ENCODE results near the gene PRR18. TPM values are rescaled to one million over a fixed set of nuclear protein-coding genes. Genes with fewer than 3 reads are reported as not detected.

Gene PRR18
- total RNA-seq, 2 experiments from 2014 or later: not detected

- Mint-ChIP-seq H3K9me3 (no peaks in the 10 kb centered on the region), H3K36me3 (ENCODE audit: low read depth) (no peaks in the 10 kb centered on the region), H3K27me3 (peaks cover 46% of the 10 kb centered on the region), H3K4me3 (no peak overlapping the region), H3K4me1 (no peaks in the 10 kb centered on the region), H3K27ac (no peak overlapping the region)
- ChIA-PET CTCF (interaction anchor here (0.6 to 0.7 kb wide), 2 partner anchors 12 to 161 kb away, joined by 3 to 4 read pairs; no protein-coding TSS in a partner anchor), POLR2A (no interaction called here)
- DNase-seq: no peak
Measured at GRCh38 chr6:166308769-166309589, 787 bp upstream of the PRR18 start.

DNA sequence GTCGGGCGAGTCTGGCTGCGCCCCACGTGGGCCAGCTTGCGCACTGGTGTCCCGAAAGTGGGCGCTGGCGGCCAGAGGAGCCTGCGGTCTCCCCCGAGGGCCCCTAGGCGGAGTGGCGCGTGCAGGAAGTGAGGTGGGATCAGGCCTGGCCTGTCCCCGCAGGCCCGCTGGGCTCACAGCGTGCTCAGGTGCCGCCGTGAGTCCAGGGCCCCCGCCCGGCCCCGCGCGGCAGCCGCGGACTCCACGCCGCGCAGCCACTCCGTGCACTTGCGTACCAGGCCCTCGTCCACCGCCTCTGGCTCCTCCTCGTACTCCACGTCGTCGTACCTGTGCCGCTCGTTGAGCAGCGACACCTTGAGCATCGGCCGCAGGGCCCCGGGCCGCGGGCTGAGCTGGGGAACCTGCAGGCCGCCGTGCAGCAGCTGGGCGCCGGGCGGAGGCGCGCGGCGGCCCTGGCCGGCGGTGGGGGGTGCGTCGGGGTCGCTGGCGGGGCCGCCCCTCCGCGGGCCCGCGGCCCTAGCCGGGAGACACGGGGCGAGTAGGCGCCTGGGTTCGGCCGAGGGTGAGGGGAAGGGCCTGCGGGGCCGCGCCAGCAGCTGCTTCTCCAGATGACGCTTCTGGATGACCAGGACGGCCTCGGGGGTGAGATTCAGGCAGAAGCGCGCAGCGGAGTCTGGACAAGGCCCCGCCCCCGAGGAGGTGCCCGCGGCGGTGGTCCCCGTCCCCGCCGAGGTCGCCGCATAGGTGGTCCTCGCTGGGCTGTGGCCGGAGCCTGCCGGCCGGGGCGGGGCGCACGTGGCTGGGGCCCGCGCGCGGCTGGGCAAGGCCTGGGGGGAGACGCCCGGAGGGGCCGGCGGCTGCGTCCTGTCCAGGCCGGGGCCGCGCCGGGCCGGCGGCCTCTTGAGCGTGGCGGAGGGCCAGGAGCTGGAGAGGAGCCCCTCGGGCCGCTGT, 835 bp downstream of the PRR18 start:
- no peaks in the 10 kb centered on the region for H3K36me3 Mint-ChIP-seq (ENCODE audit: low read depth)
- no peak overlapping the region for H3K4me3 Mint-ChIP-seq
- H3K27me3 Mint-ChIP-seq: peaks cover 48% of the 10 kb centered on the region

DNA sequence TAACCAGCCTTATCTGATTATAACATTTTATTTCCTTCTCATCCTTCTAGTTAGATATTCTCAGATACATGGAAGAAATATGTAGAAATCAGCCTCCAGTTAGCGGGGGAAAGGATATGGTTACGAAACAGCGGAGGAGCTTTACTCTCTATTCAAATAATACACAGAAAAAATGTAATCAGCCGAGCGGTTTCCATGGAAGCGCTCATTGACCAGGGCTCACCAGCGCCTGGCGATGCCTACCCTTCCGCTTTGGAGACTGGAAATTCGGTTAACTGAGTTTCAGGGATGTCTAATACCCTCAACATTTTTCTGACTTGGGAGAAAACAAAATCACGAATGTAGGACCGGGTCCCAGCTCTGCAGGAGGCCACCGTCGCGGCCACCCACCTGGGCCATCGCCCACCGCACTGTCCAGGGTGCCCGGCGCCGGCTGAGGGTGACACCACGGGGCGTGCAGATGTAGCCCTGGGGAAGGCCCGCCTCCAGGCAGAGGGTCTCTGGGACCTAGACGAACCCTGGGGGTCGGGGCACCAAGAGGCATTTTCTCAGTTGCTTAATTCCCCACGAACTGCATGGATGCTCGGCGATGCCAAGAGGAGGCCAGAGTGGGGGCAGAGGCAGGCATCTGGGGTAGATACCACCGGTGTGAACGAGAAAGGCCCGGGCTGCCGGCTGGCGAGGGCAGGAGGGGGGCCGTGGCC, 1.7 kb downstream of the PRR18 start:
- H3K36me3 Mint-ChIP-seq (ENCODE audit: low read depth): no peaks in the 10 kb centered on the region
- CTCF ChIA-PET: interaction anchor here (0.8 to 1.2 kb wide), 2 partner anchors 14 to 43 kb away, joined by 3 read pairs; no protein-coding TSS in a partner anchor

More for the DNA sequence above, 835 bp downstream of the PRR18 start:
- no peaks in the 10 kb centered on the region for H3K9me3 Mint-ChIP-seq
- ChIA-PET CTCF (interaction anchor here (1.2 kb wide), 1 partner anchor 42 kb away, joined by 3 read pairs; no protein-coding TSS in a partner anchor), POLR2A (no interaction called here)
- H3K27ac Mint-ChIP-seq: no peak overlapping the region
- H3K4me1 Mint-ChIP-seq: no peaks in the 10 kb centered on the region
- DNase-seq: no peak

DNA sequence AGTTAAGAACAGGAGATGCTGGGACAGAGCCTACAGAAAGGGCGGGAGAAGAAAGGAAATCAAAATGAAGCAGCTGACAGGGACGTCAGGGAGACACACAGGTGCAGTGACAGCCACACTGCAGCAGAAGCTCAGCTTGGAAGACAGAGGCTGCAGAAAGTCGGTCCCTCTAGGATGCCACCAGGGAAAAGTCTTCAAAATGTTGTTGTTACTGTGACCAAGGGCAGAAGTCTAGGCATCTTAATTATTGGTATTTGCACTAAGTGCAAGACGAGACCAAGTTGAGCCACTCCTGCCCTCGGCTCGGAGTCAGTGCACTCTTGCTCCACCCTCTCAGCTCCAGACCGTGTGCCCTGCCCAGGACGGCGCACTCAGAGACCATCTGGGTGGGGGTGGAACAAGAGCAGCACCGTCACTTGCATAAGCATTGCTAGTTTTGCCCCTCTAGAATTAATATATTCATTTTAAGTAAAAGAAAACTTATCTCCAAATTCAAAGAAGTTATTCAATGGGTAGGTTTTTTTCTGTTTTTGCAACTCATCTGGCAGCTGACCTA, 2.6 kb downstream of the PRR18 start:
- no peaks in the 10 kb centered on the region for H3K4me1 Mint-ChIP-seq
- H3K36me3 Mint-ChIP-seq (ENCODE audit: low read depth): no peaks in the 10 kb centered on the region
- H3K4me3 Mint-ChIP-seq: no peak overlapping the region
- H3K27me3 Mint-ChIP-seq: peaks cover 48% of the 10 kb centered on the region
- ChIA-PET CTCF (interaction anchor here (0.8 kb wide), 1 partner anchor 13 kb away, joined by 3 read pairs; no protein-coding TSS in a partner anchor), POLR2A (no interaction called here)
- H3K9me3 Mint-ChIP-seq: no peaks in the 10 kb centered on the region
- no peak overlapping the region for H3K27ac Mint-ChIP-seq
- DNase-seq: no peak

More for the DNA sequence above, 1.7 kb downstream of the PRR18 start:
- Mint-ChIP-seq H3K27ac (no peak overlapping the region), H3K9me3 (no peaks in the 10 kb centered on the region), H3K4me3 (no peak overlapping the region), H3K27me3 (peaks cover 48% of the 10 kb centered on the region), H3K4me1 (no peaks in the 10 kb centered on the region)
- POLR2A ChIA-PET: interaction anchor here (0.6 kb wide), 1 partner anchor 48 kb away, joined by 3 read pairs; no protein-coding TSS in a partner anchor
- no peak for DNase-seq

DNA sequence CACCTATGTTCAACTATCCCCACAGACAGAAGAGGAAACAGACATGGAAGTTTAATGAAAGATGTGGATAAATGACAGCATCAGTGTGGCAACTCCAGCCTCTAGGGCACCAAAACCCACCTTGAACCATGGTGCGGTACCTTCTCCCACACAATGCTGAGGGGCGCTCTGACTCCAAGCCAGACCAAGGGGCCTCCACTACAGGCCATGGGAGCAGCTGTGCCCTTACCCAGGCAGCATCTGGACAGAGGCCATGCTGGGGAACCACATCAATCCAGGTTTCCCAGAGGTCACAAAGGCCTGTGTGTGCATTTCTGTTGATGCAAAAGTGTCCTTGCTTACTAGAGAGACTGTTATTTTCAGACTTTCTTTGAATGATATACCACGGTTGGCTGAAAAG, 4.1 kb downstream of the PRR18 start:
- ChIA-PET CTCF (interaction anchor here (0.6 to 1.4 kb wide), 2 partner anchors 23 to 77 kb away, joined by 3 read pairs; no protein-coding TSS in a partner anchor), POLR2A (no interaction called here)
- no peaks in the 10 kb centered on the region for H3K9me3 Mint-ChIP-seq
- no peak overlapping the region for H3K27ac Mint-ChIP-seq
- DNase-seq: no peak
- H3K4me3 Mint-ChIP-seq: no peak overlapping the region
- H3K4me1 Mint-ChIP-seq: no peaks in the 10 kb centered on the region
- H3K27me3 Mint-ChIP-seq: peaks cover 34% of the 10 kb centered on the region
- H3K36me3 Mint-ChIP-seq (ENCODE audit: low read depth): no peaks in the 10 kb centered on the region

DNA sequence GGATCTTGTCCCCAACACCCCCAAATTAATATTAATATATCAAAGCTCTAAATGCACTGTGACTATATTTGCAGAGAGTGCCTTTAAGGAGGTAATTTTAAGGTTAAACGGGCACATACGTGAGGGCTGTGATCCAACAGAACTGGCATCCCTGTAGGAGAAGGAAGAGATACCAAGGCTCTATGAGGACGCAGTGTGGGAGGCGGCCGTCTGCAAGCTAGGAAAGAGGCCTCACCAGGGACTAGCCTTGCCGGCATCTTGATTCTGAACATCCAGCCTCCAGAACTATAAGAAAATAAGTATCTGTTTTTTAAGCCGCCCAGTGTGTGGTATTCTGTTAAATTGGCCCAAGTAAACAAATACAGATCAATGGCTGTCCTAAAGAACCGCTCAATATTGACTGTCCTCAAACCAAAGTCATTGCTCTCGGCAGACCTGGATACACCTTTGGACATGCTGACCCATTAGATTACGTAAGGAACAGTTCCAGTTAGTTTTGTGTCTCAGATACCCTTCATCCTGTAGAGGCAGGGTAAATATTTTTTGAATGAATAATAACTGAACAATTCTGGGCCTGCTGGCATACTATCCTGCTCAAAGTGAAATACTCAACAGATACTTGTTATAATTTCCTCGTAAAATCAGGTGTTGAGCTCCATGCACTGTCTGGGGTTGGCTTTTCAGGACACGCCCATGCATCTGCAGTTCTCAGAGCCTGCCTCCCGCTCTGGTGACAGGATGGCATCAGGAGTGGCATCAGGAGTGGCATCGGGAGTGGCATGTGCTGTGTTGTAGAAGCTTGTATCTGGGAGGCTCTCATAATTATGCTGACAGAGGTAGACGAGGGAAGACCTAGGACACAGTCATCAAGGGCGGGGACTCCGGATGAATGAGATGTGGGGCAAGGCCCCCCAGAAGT, 6.3 kb downstream of the PRR18 start:
- ChIA-PET CTCF (no interaction called here), POLR2A (no interaction called here)
- Mint-ChIP-seq H3K27ac (no peak overlapping the region), H3K27me3 (peaks cover 30% of the 10 kb centered on the region), H3K4me1 (no peaks in the 10 kb centered on the region), H3K4me3 (no peak overlapping the region), H3K36me3 (ENCODE audit: low read depth) (no peaks in the 10 kb centered on the region), H3K9me3 (no peaks in the 10 kb centered on the region)
- no peak for DNase-seq

GRCh38 chr6:166300357-166300987, 7.7 kb downstream of the PRR18 start:
- no peak overlapping the region for H3K27ac Mint-ChIP-seq
- H3K4me3 Mint-ChIP-seq: no peak overlapping the region
- no peaks in the 10 kb centered on the region for H3K4me1 Mint-ChIP-seq
- H3K36me3 Mint-ChIP-seq (ENCODE audit: low read depth): no peaks in the 10 kb centered on the region
- ChIA-PET POLR2A (no interaction called here), CTCF (no interaction called here)
- H3K9me3 Mint-ChIP-seq: no peaks in the 10 kb centered on the region
- peaks cover 24% of the 10 kb centered on the region for H3K27me3 Mint-ChIP-seq
- no peak for DNase-seq

GRCh38 chr6:166297606-166298005, 10.6 kb downstream of the PRR18 start:
- H3K36me3 Mint-ChIP-seq (ENCODE audit: low read depth): no peaks in the 10 kb centered on the region
- ChIA-PET CTCF (no interaction called here), POLR2A (no interaction called here)
- no peaks in the 10 kb centered on the region for H3K4me1 Mint-ChIP-seq
- H3K27ac Mint-ChIP-seq: no peak overlapping the region
- H3K4me3 Mint-ChIP-seq: no peak overlapping the region
- peaks cover 24% of the 10 kb centered on the region for H3K27me3 Mint-ChIP-seq
- no peak for DNase-seq
- no peaks in the 10 kb centered on the region for H3K9me3 Mint-ChIP-seq

DNA sequence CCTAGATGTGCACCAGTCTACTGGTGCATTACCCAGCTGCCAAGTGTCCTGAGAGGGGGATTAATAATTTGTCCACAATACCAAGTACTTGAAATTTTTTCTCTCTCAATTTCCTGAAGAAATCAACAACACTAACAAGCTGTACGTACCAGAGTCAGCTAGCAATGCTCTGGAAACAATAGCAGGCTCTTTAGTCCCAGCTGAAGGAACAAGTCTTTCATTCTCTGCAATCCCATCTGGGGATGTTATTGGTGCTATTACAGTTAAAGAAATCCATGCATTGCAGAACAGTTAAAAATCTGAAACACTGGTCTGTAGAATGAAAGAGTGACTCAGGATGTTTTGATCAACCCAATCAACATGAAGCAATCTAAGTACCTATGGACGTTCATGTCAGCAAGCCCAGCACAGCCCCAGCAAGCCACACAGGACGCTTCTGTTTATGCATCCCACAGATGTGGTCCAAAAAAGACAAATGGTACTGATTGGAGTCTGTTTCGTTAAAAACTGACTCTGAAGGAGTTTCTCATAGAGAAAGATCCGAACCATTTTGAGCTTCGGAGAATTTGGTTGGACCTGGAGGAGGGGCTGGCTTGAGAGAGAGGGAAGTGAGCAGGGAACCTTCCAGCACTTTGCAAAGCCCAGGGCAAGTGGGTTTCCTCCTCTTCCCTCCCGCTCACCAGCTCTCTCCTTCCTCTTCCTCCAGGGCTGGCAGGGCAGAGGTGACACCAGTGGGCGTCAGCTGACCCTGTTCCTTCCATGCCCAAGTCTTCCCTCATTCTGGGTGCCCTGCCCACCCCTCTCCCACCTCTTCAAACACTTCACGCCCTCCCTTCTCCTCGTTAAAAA, 11.9 kb downstream of the PRR18 start:
- H3K27ac Mint-ChIP-seq: no peak overlapping the region
- DNase-seq: no peak
- ChIA-PET POLR2A (no interaction called here), CTCF (interaction anchor here (0.8 kb wide), 1 partner anchor 25 kb away, joined by 3 read pairs; no protein-coding TSS in a partner anchor)
- no peaks in the 10 kb centered on the region for H3K4me1 Mint-ChIP-seq
- peaks cover 33% of the 10 kb centered on the region for H3K27me3 Mint-ChIP-seq
- H3K9me3 Mint-ChIP-seq: no peaks in the 10 kb centered on the region
- no peak overlapping the region for H3K4me3 Mint-ChIP-seq
- H3K36me3 Mint-ChIP-seq (ENCODE audit: low read depth): no peaks in the 10 kb centered on the region

- ChIA-PET POLR2A (no interaction called here), CTCF (interaction anchor here (0.6 to 1.2 kb wide), 2 partner anchors 13 to 26 kb away, joined by 3 to 4 read pairs; no protein-coding TSS in a partner anchor)
- H3K36me3 Mint-ChIP-seq (ENCODE audit: low read depth): no peaks in the 10 kb centered on the region
- H3K27ac Mint-ChIP-seq: no peak overlapping the region
- no peak for DNase-seq
- no peaks in the 10 kb centered on the region for H3K4me1 Mint-ChIP-seq
- H3K9me3 Mint-ChIP-seq: no peaks in the 10 kb centered on the region
- peaks cover 37% of the 10 kb centered on the region for H3K27me3 Mint-ChIP-seq
- no peak overlapping the region for H3K4me3 Mint-ChIP-seq
Measured at GRCh38 chr6:166293731-166294584, 14.2 kb downstream of the PRR18 start.

Data from activated CD4-positive, alpha-beta T cell treated with anti-CD3 and anti-CD28 coated beads, Interleukin-2, amount 10 ng/mL, durations not matched to agents 7 days and 5 days (primary cell).